Large intestine (tissue), 3 donors: ENCODE data around the gene TOP1. TPM values are rescaled to one million over a fixed set of nuclear protein-coding genes. Genes with fewer than 3 reads are reported as not detected.
A peak's percentile ranks its signal among the peaks of the same experiment; 100 is the strongest.

Source experiments
- DNase-seq, 2 donors: peaks; one replicate each; pipeline versions ENCODE4 v3.0.0 to v3.0.0-alpha.2; 2013
- H3K27ac ChIP-seq: one replicate; pipeline ENCODE4 v1.5.1; 2013; ENCODE audit warnings: low read length
- H3K27me3 ChIP-seq: 2 replicates; pipeline ENCODE4 v1.6.1; 2013; ENCODE audit warnings: low read length; ENCODE audit not compliant: control insufficient read depth, insufficient read depth
- H3K36me3 ChIP-seq: 2 replicates; pipeline ENCODE4 v1.6.1; 2013; ENCODE audit warnings: low read length; ENCODE audit not compliant: control insufficient read depth, insufficient read depth
- H3K4me1 ChIP-seq: one replicate; pipeline ENCODE4 v1.6.1; 2013; ENCODE audit warnings: low read length; ENCODE audit not compliant: control insufficient read depth, insufficient read depth
- H3K4me3 ChIP-seq: one replicate; pipeline ENCODE4 v1.5.1; 2013; ENCODE audit warnings: low read length
- H3K9me3 ChIP-seq: one replicate; pipeline ENCODE4 v1.6.1; 2013; ENCODE audit warnings: mild to moderate bottlenecking, low read depth, low read length, moderate library complexity; ENCODE audit not compliant: control insufficient read depth
- WGBS: methylation state at CpG from one replicate; pipeline ENCODE4 v1.1.5; 2013; ENCODE audit warnings: low lambda C conversion rate; ENCODE audit not compliant: insufficient coverage; 5-methylcytosine and 5-hydroxymethylcytosine counted together
- polyA plus RNA-seq: library from polyadenylated mRNA; unstranded; fragments of 120-200 nt; gene quantifications from one replicate; pipeline ENCODE4 v1.2.1, GENCODE V29; 2013

The TOP1 gene
- polyA plus RNA-seq, 1 donor = 79.5 TPM

DNA sequence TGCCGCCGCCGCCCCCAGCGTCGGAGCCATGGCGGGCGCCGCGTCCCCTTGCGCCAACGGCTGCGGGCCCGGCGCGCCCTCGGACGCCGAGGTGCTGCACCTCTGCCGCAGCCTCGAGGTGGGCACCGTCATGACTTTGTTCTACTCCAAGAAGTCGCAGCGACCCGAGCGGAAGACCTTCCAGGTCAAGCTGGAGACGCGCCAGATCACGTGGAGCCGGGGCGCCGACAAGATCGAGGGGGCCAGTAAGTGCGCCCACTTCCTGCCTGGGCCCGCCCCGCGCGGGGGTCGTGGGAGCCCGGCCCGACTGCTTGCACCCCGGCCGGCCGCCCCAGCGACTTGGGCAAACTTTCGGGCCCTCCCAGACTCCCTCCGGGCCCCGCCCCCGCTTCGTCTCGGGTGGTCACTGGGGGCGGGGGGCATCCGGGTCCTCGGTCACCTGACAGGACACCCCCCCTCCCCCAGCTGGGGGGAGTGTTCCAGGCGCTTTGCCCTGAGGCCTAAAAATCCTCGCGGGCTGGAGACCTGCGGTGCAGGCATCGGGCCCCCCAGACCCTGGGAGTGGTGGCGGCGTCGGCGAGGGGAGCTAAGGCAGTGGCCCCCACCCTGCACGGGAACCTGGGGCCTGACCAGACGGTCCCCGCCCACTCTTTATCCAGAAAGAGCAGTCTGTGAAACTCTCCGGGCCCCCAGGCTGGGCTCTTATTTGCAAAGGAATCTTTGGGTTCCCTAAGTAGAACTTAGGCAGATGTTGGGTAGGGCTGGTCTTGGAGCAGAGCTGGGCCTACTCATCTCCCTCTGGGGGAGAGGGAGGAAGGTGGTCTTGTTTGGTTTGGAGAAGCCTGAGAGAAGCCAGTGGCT, 109.2 kb downstream of the TOP1 start:
- DNase-seq = peak; percentile 61 to 83
- Histone ChIP-seq H3K9me3 (no peaks in the 10 kb centered on the region), H3K4me1 (peaks cover 34% of the 10 kb centered on the region), H3K27ac (peak overlapping the region; percentile 91), H3K4me3 (peak overlapping the region; percentile 72), H3K27me3 (no peaks in the 10 kb centered on the region), H3K36me3 (no peaks in the 10 kb centered on the region)
- no CpG with 5 or more reads among the region's 66 CpGs for WGBS

GRCh38 chr20:41138475-41139226, 110.0 kb downstream of the TOP1 start:
- H3K27ac ChIP-seq = peak overlapping the region; percentile 91
- DNase-seq = peak; percentile 21 to 69
- no peaks in the 10 kb centered on the region for H3K27me3 ChIP-seq
- peak overlapping the region; percentile 72 for H3K4me3 ChIP-seq
- H3K4me1 ChIP-seq = peaks cover 34% of the 10 kb centered on the region
- no peaks in the 10 kb centered on the region for H3K36me3 ChIP-seq
- no peaks in the 10 kb centered on the region for H3K9me3 ChIP-seq
- WGBS = no CpG with 5 or more reads among the region's 12 CpGs

- peak overlapping the region; percentile 72 for H3K4me3 ChIP-seq
- H3K36me3 ChIP-seq = peaks cover 5% of the 10 kb centered on the region
- no peaks in the 10 kb centered on the region for H3K27me3 ChIP-seq
- H3K4me1 ChIP-seq = peaks cover 34% of the 10 kb centered on the region
- H3K9me3 ChIP-seq = no peaks in the 10 kb centered on the region
- peak overlapping the region; percentile 91 for H3K27ac ChIP-seq
- DNase-seq = no peak
- 85% methylated on average over 2 of the region's 5 CpGs for WGBS
These were observed 110.8 kb downstream of the TOP1 start for GRCh38 chr20:41139227-41140093.

DNA sequence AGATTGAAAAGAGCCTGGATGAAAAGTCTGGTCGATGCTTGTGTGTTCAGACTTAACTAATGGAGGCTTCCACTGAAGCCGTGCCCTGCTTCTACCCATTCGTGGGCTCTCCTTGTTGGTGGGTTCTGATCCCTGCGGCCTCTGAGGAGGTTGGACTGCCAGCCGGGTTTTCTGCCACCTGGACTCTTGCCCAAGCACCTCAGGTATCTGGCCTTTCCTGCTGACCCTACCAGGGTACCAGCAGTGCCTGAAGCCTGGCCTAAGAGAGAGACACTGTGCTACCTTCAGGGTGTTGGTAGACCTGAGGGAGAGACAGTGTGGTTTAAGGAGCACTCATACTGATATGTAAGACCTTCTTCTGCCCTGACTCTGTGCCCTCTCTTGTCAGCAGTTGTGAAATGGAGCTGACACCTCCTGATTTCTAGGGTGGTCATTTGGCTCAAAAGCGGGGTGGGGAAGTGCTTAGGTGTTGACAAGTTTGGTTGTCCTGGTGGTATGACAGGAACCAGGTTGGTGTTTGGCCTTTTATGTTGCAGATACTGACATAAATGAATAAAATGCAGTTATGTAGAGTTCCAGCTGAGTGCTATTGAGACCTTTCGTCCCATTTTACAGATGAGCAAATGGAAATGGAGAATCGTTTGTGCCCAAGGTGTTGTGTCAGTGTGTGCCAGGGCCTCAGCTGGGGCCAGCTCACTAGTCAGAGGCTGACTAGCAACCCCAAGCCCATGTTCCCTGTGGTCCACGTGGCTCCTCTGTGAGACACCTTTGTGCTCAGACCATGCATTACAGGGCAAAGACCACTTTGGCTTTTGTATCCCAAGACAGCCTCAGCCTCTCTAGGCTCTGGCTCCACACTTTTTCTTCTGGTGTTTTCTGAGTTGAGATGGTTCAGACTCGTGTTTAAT, 111.9 kb downstream of the TOP1 start:
- no peak overlapping the region for H3K4me3 ChIP-seq
- no CpG with 5 or more reads among the region's 10 CpGs for WGBS
- H3K4me1 ChIP-seq = peaks cover 34% of the 10 kb centered on the region

GRCh38 chr20:41141153-41141815, 112.7 kb downstream of the TOP1 start:
- peaks cover 6% of the 10 kb centered on the region for H3K36me3 ChIP-seq
- DNase-seq = peak in 1 of 2 donors; percentile 34
- H3K27ac ChIP-seq = peak overlapping the region; percentile 22
- no peak overlapping the region for H3K4me3 ChIP-seq
- peaks cover 33% of the 10 kb centered on the region for H3K4me1 ChIP-seq
- WGBS = no CpG with 5 or more reads among the region's 8 CpGs
- H3K9me3 ChIP-seq = no peaks in the 10 kb centered on the region
- no peaks in the 10 kb centered on the region for H3K27me3 ChIP-seq

More for the DNA sequence above, 111.9 kb downstream of the TOP1 start:
- Histone ChIP-seq H3K9me3 (no peaks in the 10 kb centered on the region), H3K27me3 (no peaks in the 10 kb centered on the region), H3K36me3 (peaks cover 6% of the 10 kb centered on the region), H3K27ac (peak overlapping the region; percentile 51)
- peak; percentile 56 to 79 for DNase-seq

DNA sequence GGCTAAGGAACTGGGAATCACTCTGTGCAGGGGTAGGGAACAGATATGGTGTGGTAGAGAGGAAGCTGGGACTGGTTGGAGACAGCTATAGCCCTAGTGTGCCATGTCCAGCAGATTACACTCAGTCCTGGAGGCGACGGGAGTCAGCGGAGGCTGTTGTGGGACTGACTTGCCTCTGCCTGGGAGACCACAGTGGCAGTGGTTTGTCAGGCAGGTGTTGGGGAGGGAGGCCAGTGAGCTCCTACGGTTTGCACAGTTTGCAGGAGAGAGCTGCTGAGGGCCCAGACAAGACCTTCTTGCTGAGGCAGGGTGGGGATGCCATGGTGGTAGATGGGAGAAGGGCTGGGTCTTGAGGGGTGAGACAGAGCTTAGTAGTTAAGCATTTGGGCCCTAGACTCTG, 113.6 kb downstream of the TOP1 start:
- no peak for DNase-seq
- H3K27me3 ChIP-seq = no peaks in the 10 kb centered on the region
- H3K4me1 ChIP-seq = peaks cover 35% of the 10 kb centered on the region
- H3K36me3 ChIP-seq = peaks cover 6% of the 10 kb centered on the region
- H3K9me3 ChIP-seq = no peaks in the 10 kb centered on the region
- WGBS = no CpG with 5 or more reads among the region's 4 CpGs
- H3K4me3 ChIP-seq = no peak overlapping the region
- peak overlapping the region; percentile 22 for H3K27ac ChIP-seq

GRCh38 chr20:41142919-41143318, 114.3 kb downstream of the TOP1 start:
- H3K4me1 ChIP-seq = peaks cover 41% of the 10 kb centered on the region
- WGBS = no CpG with 5 or more reads among the region's 5 CpGs
- no peak for DNase-seq
- no peak overlapping the region for H3K27ac ChIP-seq
- H3K36me3 ChIP-seq = peaks cover 6% of the 10 kb centered on the region
- H3K4me3 ChIP-seq = no peak overlapping the region
- H3K9me3 ChIP-seq = no peaks in the 10 kb centered on the region
- H3K27me3 ChIP-seq = no peaks in the 10 kb centered on the region

DNA sequence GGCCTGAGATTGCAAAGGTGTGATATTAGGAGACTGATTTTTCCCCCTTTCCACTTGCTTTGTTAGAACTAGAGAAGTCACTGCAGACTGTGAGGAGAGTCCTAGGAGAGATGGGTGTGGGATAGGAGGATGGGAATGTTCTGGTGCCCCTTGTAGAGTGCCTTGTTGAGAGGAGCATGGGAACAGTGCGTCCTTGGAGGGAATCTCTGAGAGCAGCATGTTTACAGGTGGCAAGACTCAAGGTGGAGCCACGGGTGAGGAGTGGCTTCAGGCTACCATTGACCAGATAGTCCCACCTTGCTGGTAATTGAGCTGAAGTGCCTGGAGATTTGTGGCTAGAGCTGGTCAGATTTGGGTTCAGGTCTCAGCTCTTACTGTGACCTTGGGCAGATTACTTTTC, 114.7 kb downstream of the TOP1 start:
- DNase-seq = no peak
- Histone ChIP-seq H3K27ac (no peak overlapping the region), H3K4me3 (no peak overlapping the region), H3K36me3 (peaks cover 6% of the 10 kb centered on the region), H3K27me3 (no peaks in the 10 kb centered on the region), H3K4me1 (peaks cover 45% of the 10 kb centered on the region), H3K9me3 (no peaks in the 10 kb centered on the region)
- WGBS = no CpG with 5 or more reads among the region's 2 CpGs

DNA sequence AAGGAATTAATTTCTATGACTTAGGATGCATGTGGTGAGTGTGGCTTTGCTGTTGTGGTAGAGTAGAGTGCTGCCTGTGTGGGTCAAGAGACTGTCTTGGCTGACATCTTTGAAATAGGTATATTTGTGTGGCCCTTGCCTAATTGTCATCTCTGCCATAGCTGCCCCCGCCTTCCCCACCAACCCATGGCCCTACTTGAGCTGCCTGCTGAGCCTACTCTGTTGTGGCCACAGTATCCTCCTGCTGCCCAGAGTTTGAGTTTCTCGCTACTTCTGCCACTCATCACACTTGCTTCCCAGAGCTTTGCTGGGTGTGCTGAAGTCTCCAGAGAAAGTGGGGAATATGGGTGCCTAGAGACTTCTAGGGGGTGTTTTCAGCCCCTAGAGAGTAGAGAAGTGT, 116.7 kb downstream of the TOP1 start:
- H3K4me1 ChIP-seq = peaks cover 53% of the 10 kb centered on the region
- no peak overlapping the region for H3K27ac ChIP-seq
- H3K9me3 ChIP-seq = no peaks in the 10 kb centered on the region
- no peak overlapping the region for H3K4me3 ChIP-seq
- H3K27me3 ChIP-seq = no peaks in the 10 kb centered on the region
- no peak for DNase-seq
- no CpG with 5 or more reads among the region's 2 CpGs for WGBS
- peaks cover 6% of the 10 kb centered on the region for H3K36me3 ChIP-seq
